ENCODE results near the gene KRT33A.

DNA sequence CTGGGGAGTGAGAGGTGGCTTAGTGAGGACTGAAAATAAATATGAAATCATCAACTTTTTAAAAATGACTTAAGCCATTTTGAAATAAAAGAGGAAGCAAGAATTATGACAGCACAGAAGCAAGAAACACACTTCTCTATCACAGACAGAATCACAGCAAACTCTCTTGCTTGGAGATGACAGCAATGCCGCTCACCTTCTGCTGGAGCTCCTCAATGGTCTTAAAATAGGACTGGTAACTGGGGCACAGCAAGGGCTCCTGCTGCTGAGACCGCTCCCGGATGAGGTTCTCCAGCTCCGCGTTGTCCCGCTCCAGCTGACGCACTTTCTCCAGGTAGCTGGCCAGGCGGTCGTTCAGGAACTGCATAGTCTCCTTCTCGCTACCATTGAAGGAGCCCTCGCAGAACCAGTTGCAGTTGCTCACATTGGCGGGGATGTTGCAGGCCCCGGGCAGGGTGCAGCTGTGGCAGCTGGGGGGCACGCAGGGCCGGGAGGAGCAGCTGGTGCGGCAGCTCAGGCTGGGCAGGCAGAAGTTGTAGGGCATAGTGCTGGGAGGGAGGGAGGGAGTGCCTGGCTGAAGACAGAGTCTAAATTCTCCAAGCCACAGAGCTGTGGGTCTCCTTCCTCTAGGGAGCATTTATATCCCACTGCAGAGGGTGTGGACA lies 46.5 kb upstream of the KRT33A start, which contains the start of gene KRT31:
- TF ChIP-seq EP300 (IDR thresholded peaks at IDR 0.05): no peak
- TF ChIP-seq, protein P1, sequence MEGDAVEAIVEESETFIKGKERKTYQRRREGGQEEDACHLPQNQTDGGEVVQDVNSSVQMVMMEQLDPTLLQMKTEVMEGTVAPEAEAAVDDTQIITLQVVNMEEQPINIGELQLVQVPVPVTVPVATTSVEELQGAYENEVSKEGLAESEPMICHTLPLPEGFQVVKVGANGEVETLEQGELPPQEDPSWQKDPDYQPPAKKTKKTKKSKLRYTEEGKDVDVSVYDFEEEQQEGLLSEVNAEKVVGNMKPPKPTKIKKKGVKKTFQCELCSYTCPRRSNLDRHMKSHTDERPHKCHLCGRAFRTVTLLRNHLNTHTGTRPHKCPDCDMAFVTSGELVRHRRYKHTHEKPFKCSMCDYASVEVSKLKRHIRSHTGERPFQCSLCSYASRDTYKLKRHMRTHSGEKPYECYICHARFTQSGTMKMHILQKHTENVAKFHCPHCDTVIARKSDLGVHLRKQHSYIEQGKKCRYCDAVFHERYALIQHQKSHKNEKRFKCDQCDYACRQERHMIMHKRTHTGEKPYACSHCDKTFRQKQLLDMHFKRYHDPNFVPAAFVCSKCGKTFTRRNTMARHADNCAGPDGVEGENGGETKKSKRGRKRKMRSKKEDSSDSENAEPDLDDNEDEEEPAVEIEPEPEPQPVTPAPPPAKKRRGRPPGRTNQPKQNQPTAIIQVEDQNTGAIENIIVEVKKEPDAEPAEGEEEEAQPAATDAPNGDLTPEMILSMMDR (IDR thresholded peaks at IDR 0.05): no peak
